Kidney epithelial cell (primary cell): ENCODE results near the gene POLN. TPM values are rescaled to one million over a fixed set of nuclear protein-coding genes. Genes with fewer than 3 reads are reported as not detected.

Experiments used
- DNase-seq: peaks from one replicate; pipeline ENCODE4 v3.0.0-alpha.2; 2010; ENCODE audit warnings: low read depth
- H3K27me3 ChIP-seq: 2 replicates; pipeline ENCODE4 v1.6.0; 2011; ENCODE audit warnings: low read length; ENCODE audit not compliant: control insufficient read depth, insufficient read depth
- H3K36me3 ChIP-seq: 2 replicates; pipeline ENCODE4 v1.5.1; 2011; ENCODE audit warnings: low read length; ENCODE audit not compliant: control insufficient read depth, insufficient read depth
- H3K4me3 ChIP-seq: 2 replicates; pipeline ENCODE4 v1.5.1; 2011; ENCODE audit warnings: low read depth, mild to moderate bottlenecking, control low read depth, low read length
- CTCF ChIP-seq: IDR thresholded peaks from 2 replicates; pipeline ENCODE4 v1.5.1; 2011; ENCODE audit warnings: mild to moderate bottlenecking, moderate library complexity, low read length, control low read depth, inconsistent platforms; ENCODE audit not compliant: insufficient read depth, poor library complexity, severe bottlenecking
- total RNA-seq: library from RNA; depleted of rRNA; stranded (reverse); fragments of >200 nt; gene quantifications from 2 replicates; pipeline ENCODE4 v1.2.3, GENCODE V29; 2015

Gene POLN
- total RNA-seq, 1 donor from 2014 or later = 0.38 TPM

- TF ChIP-seq CTCF = no peak
- no peaks in the 10 kb centered on the region for H3K36me3 ChIP-seq
- H3K4me3 ChIP-seq = no peak overlapping the region
- no peak for DNase-seq
- H3K27me3 ChIP-seq = no peaks in the 10 kb centered on the region
Observed at GRCh38 chr4:2172627-2173231, 69.2 kb downstream of the POLN start.

GRCh38 chr4:2172161-2172560, 69.8 kb downstream of the POLN start:
- H3K27me3 ChIP-seq = no peaks in the 10 kb centered on the region
- TF ChIP-seq CTCF = no peak
- no peak for DNase-seq
- H3K4me3 ChIP-seq = no peak overlapping the region
- H3K36me3 ChIP-seq = no peaks in the 10 kb centered on the region

- H3K36me3 ChIP-seq = no peaks in the 10 kb centered on the region
- H3K27me3 ChIP-seq = no peaks in the 10 kb centered on the region
- peak; percentile 2 for TF ChIP-seq CTCF
- DNase-seq = no peak
- no peak overlapping the region for H3K4me3 ChIP-seq
Observed at GRCh38 chr4:2168469-2169319, 73.2 kb downstream of the POLN start.

GRCh38 chr4:2166253-2166652, 75.7 kb downstream of the POLN start:
- DNase-seq = no peak
- Histone ChIP-seq H3K4me3 (no peak overlapping the region), H3K36me3 (no peaks in the 10 kb centered on the region), H3K27me3 (no peaks in the 10 kb centered on the region)
- TF ChIP-seq CTCF = no peak

GRCh38 chr4:2165391-2165790, 76.5 kb downstream of the POLN start:
- no peaks in the 10 kb centered on the region for H3K27me3 ChIP-seq
- DNase-seq = no peak
- no peak for TF ChIP-seq CTCF

More at GRCh38 chr4:2165391-2165790, 76.5 kb downstream of the POLN start:
- H3K4me3 ChIP-seq = no peak overlapping the region
- no peaks in the 10 kb centered on the region for H3K36me3 ChIP-seq
